GM18861 (cell line): Measurements from ENCODE around the gene ARHGDIB.

Source experiments
- ATAC-seq: cut with Tn5 transposase; IDR thresholded peaks from one replicate; pipeline ENCODE4 v1.9.1; 2021; ENCODE audit not compliant: unreplicated experiment

ARHGDIB gene

DNA sequence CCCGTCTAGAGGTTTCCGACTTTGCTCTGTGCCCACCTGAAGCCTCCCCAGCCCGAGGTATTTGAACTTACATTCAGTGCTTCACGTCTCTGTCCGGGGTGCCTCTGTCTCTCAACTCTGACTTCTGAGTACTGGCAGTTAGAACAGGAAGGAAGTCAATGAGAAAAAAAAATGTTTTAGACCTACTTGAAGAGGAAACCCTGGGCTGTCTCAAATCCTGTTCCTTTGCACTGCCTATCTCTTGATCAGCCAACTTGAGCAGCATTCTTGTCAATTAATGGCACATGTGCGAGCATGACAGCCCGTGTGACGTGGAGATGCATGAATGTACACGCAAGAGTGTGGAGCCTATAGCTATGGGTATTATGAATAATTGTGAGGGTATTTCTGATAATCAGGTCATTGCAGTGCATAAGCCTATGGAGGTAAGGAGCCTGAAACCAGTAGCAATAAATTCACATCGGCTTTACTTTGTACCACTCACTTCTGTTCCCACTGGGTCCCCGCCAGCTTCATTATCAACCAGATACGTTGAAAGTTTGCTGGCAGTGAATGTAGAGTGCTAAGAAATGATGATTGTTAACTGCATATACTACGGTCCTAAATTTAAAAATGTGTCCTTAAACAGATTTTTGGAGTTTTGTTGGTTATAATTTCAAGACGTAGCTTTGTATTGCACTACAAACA, at the start of gene ARHGDIB:
TSS of gene ARHGDIB (minus strand) at position 136 of the 687 bp plus-strand sequence. CDS start 10,889 bp downstream, outside the sequence.
- ATAC-seq = peak; percentile 53

DNA sequence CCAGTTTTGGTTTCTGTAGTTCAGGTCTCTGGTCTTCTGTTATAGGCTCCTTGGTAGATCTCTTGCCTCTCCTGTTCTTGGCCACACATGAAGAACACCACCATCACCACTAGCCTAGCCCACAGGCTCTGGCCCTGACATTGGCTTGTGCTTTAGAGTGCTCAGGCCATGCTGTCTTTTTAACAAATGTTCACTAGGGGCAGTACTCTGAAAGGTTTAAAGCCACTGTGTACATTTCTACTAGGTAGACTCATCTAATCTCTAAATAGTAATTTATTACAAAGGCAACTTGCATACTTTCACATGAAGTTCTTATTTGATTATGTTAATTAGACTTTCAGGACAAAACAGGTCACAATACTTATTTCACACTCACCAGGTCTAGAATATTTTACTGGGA, 49.8 kb upstream of the ARHGDIB start:
- peak; percentile 76 for ATAC-seq

GRCh38 chr12:15007551-15007950, 46.1 kb upstream of the ARHGDIB start:
- no peak for ATAC-seq

- ATAC-seq = no peak
Observed at GRCh38 chr12:15005064-15005463, 43.7 kb upstream of the ARHGDIB start.

- ATAC-seq = no peak
Observed at GRCh38 chr12:15004421-15004820, 43.0 kb upstream of the ARHGDIB start.

- no peak for ATAC-seq
Observed at GRCh38 chr12:15001733-15002382, 40.5 kb upstream of the ARHGDIB start.

DNA sequence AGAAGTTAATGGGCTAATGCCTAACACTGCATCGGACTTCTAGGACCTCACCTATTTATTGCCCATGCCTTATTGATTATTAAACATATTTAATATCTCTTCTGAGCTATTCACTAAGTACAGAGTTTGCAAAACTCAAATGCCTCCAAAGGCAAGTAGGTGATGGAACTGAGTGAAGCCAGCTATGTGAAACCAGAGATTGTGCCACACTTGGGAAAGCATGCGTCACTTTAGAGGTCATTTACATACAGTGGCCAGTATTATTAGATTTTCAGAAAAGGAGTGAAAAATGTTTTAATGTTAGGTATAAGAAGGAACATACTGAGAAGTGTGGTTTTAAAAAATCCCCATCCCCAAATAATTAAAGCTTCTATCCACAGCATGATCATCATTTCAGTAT, 39.2 kb upstream of the ARHGDIB start:
- ATAC-seq = no peak

GRCh38 chr12:14999695-15000365, 38.4 kb upstream of the ARHGDIB start:
- ATAC-seq = no peak

- ATAC-seq = no peak
Observed at GRCh38 chr12:14999021-14999694, 37.8 kb upstream of the ARHGDIB start.

GRCh38 chr12:14997998-14998397, 36.6 kb upstream of the ARHGDIB start:
- no peak for ATAC-seq

DNA sequence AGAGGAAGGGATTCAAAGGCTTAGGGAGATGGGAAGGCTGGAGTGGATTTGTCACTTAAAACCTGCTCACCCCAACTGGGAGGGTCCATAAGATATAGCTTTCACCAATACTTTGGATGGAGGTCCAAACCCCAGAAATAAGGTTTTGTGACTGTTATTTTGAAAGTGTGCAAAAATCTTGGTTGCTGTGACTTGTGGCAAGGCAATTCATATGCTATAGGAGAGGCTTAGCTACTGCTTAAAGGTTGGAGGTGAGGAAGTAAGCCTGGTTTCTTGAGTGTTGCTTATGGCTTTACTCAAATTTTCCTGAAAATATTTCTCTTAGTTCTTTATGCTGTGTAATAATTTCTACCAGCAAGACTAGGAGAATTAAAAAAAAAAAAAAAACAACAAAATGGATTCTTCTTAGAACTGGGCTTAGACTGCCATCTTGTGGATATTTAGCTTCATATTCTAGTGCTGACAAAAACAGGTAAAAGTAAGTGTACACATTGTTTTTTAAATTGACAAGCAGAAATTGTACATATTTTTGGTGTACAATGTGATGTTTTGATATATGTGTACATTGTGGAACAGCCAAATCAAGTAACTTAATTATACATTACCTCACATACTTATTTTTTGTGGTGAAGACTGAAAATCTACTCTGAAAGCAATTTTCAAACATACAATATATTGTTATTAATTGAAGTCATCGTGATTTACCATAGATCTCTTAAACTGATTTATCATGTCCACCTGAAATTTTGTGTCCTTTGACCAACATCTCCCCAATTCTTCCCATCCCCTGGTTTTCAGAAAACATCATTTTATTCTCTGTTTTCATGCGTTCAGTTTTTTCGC, 34.4 kb upstream of the ARHGDIB start:
- ATAC-seq = no peak

GRCh38 chr12:14994610-14995009, 33.2 kb upstream of the ARHGDIB start:
- ATAC-seq = no peak

DNA sequence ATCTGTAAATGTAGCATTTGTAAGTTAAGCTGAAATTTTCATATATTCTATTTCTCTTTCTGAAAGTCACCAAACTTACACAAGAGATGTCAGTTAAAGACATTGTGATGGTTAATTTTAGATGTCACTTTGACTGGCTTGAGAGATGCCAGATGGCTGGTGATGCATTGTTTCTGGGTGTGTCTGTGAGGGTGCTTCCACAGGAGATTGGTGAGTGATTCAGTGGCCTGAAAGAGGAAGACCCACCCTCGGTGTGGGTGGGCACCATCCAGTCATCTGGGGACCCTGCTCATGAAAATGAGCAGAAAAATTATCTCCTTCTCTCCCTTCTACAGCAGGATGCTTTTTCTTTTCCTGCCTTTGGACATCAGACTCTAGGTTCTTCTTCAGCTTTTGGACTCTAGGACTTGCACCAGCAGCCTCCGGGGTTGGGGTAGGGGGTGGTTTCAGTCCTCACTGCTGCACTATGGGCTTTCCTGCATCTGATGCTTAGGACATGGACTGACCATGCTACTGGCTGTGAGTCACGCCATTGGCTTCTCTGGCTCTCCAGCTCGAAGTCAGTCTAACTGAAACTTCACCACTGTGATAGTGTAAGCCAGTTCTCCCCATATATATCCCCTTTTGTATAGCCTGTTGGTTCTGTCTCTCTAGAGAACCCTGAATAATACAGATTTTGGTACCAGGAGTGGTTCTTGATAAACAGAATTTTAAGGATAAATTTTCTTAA, 32.3 kb upstream of the ARHGDIB start:
- no peak for ATAC-seq

DNA sequence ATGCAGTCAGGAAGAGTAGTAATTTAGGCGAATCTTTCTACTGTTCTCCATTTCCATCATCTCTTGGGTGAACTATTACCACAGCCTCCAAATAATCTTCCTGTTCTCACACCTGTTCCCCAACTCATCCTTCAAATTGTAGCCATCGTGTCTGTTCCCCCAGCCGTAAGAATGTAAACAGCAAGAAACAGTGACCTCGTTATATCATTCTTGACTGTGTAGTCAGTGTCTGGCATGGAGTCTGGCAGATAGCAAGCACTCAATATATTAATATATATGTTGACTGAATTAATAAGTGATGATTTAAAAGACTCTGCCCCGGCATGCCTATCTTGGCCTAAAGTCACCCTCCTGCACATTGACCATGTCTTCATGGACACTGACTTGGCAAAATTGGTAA, 31.7 kb upstream of the ARHGDIB start:
- ATAC-seq = no peak

GRCh38 chr12:14992673-14993072, 31.3 kb upstream of the ARHGDIB start:
- no peak for ATAC-seq

DNA sequence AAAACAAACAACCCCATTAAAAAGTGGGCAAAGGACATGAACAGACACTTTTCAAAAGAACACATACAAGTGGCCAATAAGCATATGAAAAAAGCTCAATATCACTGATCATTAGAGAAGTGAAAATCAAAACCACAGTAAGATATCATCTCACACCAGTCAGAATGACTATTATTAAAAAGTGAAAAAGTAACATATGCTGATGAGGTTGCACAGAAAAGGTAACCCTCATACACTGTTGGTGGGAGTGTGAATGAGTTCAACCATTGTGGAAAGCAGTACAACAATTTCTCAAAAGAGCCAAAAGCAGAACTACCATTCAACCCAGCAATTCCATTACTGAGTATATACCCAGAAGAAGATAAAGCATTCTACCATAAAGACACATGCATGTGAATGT, 29.7 kb upstream of the ARHGDIB start:
- ATAC-seq = no peak

DNA sequence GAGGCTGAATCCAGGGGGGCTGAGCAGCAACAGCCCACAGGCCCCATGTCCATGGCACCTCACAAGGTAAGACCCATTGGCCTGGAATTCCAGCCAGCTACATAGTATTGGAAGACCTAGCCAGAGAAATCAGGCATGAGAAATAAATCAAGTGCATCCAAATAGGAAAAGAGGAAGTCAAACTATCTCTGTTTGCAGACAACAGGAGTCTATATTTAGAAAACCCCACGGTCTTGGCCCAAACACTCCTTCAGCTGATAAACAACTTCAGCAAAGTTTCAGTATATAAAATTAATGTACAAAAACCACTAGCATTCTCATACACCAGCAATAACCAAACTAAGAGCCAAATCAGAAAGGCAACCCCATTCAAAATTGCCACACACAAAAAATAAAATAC, 28.4 kb upstream of the ARHGDIB start:
- no peak for ATAC-seq

DNA sequence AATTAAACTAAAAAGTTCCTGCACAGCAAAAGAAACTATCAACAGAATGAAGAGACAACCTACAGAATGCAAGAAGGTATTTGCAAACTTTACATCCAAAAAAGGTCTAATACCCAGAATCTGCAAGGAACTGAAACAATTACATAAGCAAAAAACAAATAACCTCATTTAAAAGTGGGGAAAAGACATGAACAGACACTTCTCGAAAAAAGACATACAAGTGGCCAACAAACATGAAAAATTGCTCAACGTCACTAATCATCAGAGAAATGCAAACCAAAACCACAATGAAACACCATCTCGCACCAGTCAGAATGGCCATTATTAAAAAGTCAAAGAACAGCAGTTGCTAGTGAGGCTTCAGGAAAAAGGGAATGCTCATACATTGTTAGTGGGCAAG, 26.6 kb upstream of the ARHGDIB start:
- ATAC-seq = no peak

DNA sequence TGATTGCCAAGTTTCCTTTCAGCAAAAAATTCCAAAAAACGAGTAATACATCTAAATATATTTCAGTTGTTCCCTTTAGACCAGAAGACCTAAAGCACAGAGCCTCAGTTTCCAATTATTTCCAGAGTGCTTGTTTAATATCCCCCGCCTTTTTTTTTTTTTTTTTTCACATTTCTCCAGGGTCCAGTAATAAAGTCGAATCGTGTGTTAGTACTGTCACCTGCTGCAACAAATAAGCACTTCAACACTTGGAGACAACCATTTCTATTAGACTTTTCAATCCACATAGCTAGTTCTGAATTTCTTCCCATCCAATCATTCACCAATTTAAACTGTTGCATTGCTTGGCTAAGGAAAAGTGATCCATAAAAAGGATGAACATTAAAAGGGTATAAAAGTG, 25.0 kb upstream of the ARHGDIB start:
- ATAC-seq = no peak

DNA sequence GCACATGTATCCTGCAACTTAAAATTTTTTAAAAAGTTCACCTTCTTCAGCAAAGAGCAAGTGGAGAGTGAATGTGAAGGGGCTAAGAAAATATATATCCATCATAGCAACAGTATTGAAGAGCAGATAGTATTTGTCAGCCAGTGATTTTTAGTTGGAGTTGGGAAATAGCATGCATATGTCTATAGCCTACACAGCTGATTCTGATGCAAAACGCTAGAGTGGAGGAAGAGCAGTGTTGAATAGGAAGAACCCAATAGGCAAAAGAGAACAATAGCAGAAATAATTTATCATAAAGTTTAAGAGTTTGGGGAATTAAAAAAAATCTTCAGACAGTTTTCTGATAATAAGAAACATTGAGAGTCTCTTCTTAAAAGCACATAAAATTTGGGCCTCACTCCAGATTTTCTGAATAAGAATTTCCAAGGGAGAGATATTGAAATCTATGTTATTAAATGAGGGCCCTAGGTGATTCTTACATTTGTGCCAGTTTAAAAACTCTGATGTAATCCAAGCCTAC, 23.4 kb upstream of the ARHGDIB start:
- no peak for ATAC-seq
